MM.1S (cell line): ENCODE results near the gene MOG.
A peak's percentile ranks its signal among the peaks of the same experiment; 100 is the strongest.

ENCODE experiments used
- DNase-seq: peaks from one replicate; pipeline ENCODE4 v3.0.0-alpha.2; 2015
- H2AFZ ChIP-seq: fragments of 300-600 bp; sonication (generic); 2 replicates; pipeline ENCODE4 v1.6.0; 2016; ENCODE audit warnings: antibody characterized with exemption, low read length
- H3F3A ChIP-seq: fragments of 300-600 bp; sonication (generic); 2 replicates; pipeline ENCODE4 v1.6.1; 2016; ENCODE audit warnings: mild to moderate bottlenecking, antibody characterized with exemption, low read length, moderate library complexity, mixed read lengths; ENCODE audit not compliant: insufficient read depth
- H3K27ac ChIP-seq: fragments of 300-600 bp; sonication (generic); 2 replicates; pipeline ENCODE4 v1.5.1; 2016; ENCODE audit warnings: mild to moderate bottlenecking, low read length
- H3K27me3 ChIP-seq: fragments of 300-600 bp; sonication (generic); replicated peaks from 2 replicates; pipeline ENCODE4 v1.6.0; 2016; ENCODE audit warnings: low read length; ENCODE audit not compliant: insufficient read depth
- H3K36me3 ChIP-seq: fragments of 300-600 bp; sonication (generic); replicated peaks from 2 replicates; pipeline ENCODE4 v1.6.1; 2016; ENCODE audit warnings: mild to moderate bottlenecking, low read length, mixed read lengths; ENCODE audit not compliant: insufficient read depth
- H3K4me1 ChIP-seq: fragments of 300-600 bp; sonication (generic); 2 replicates; pipeline ENCODE4 v1.6.1; 2016; ENCODE audit warnings: low read length, mixed read lengths
- H3K4me2 ChIP-seq: fragments of 300-600 bp; sonication (generic); 2 replicates; pipeline ENCODE4 v1.6.0; 2016; ENCODE audit warnings: low read depth, low read length
- H3K4me3 ChIP-seq: fragments of 300-600 bp; sonication (generic); 2 replicates; pipeline ENCODE4 v1.5.1; 2016; ENCODE audit warnings: low read length, mixed read lengths
- H3K79me2 ChIP-seq: fragments of 300-600 bp; sonication (generic); 2 replicates; pipeline ENCODE4 v1.6.1; 2016; ENCODE audit warnings: mixed run types, low read length, mixed read lengths
- H3K9ac ChIP-seq: fragments of 300-600 bp; sonication (generic); 2 replicates; pipeline ENCODE4 v1.6.1; 2016; ENCODE audit warnings: low read length, mixed read lengths
- H3K9me2 ChIP-seq: fragments of 300-600 bp; sonication (generic); replicated peaks from 2 replicates; pipeline ENCODE4 v1.6.1; 2016; ENCODE audit warnings: mild to moderate bottlenecking, low read length, mixed read lengths; ENCODE audit not compliant: insufficient read depth
- H3K9me3 ChIP-seq: fragments of 300-600 bp; sonication (generic); replicated peaks from 2 replicates; pipeline ENCODE4 v1.6.1; 2016; ENCODE audit warnings: mild to moderate bottlenecking, low read length, mixed read lengths; ENCODE audit not compliant: insufficient read depth
- H4K20me1 ChIP-seq: fragments of 300-600 bp; sonication (generic); 2 replicates; pipeline ENCODE4 v1.6.1; 2016; ENCODE audit warnings: mild to moderate bottlenecking, low read length, moderate library complexity, mixed read lengths; ENCODE audit not compliant: insufficient read depth
- EZH2 ChIP-seq: fragments of 300-600 bp; sonication (generic); optimal IDR thresholded peaks from 2 replicates; pipeline ENCODE3; 2017; ENCODE audit warnings: low read depth, mild to moderate bottlenecking, antibody characterized with exemption, low read length, mixed read lengths
- EZH2phosphoT487 ChIP-seq: fragments of 300-600 bp; sonication (generic); IDR thresholded peaks from 2 replicates; pipeline ENCODE4 v1.6.1; 2018; ENCODE audit warnings: antibody characterized with exemption, low read length
- TF ChIP-seq, protein P1 (sequence below): fragments of 300-600 bp; sonication (generic); IDR thresholded peaks from 2 replicates; pipeline ENCODE4 v1.5.1; 2016; ENCODE audit warnings: antibody characterized with exemption, low read length, mixed read lengths

MOG gene

DNA sequence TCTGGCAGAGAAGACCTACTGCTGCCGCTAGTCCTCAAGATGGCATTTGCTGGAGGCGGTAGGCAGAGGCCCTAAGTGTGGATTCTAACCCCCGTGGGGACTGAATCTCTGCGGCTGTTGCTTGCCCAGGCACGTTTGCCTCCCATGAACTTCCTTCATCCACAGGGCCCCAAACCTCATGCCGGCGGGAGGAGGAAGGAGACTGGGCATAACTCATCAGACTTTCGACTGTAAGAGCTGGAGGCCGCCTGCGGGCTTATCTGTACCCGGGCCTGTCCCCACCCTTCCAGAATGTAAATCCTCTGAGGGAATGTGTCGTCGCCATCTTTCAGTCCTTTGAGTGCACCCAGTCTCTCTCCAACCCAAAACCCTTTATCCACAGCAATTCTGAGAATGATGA lies 23.1 kb downstream of the MOG start:
- Histone ChIP-seq H3K9me2 (no peaks in the 10 kb centered on the region), H2AFZ (no peak overlapping the region), H3K4me3 (no peak overlapping the region), H3K9ac (no peak overlapping the region), H3K79me2 (no peaks in the 10 kb centered on the region), H3F3A (no peaks in the 10 kb centered on the region), H3K27ac (no peak overlapping the region), H3K36me3 (no peaks in the 10 kb centered on the region), H3K4me1 (peaks cover 16% of the 10 kb centered on the region), H3K9me3 (no peaks in the 10 kb centered on the region), H3K27me3 (no peaks in the 10 kb centered on the region), H3K4me2 (no peak overlapping the region), H4K20me1 (no peaks in the 10 kb centered on the region)
- DNase-seq, result no peak
- TF ChIP-seq, protein P1, sequence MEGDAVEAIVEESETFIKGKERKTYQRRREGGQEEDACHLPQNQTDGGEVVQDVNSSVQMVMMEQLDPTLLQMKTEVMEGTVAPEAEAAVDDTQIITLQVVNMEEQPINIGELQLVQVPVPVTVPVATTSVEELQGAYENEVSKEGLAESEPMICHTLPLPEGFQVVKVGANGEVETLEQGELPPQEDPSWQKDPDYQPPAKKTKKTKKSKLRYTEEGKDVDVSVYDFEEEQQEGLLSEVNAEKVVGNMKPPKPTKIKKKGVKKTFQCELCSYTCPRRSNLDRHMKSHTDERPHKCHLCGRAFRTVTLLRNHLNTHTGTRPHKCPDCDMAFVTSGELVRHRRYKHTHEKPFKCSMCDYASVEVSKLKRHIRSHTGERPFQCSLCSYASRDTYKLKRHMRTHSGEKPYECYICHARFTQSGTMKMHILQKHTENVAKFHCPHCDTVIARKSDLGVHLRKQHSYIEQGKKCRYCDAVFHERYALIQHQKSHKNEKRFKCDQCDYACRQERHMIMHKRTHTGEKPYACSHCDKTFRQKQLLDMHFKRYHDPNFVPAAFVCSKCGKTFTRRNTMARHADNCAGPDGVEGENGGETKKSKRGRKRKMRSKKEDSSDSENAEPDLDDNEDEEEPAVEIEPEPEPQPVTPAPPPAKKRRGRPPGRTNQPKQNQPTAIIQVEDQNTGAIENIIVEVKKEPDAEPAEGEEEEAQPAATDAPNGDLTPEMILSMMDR, result no peak
- no peak for TF ChIP-seq EZH2
- TF ChIP-seq EZH2phosphoT487, result no peak

DNA sequence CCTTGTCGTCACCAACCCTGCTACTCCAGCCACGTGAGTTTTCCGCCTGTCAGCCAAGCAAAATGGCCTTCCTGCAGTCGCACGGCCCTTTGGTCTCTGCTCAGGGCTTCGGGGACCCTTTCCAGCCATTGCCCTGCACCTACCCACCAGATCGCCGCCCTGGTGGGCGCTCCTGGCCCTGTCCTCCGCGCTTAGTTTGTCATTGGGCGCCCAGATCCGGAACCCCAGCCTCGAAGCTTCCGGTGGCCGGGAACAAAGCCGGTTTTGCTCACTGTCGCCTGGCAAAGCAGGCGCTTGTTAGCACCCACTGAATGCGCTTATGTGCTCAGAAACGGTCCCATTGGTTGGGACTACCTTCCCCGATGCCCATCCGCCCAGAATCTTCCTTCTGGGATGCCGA lies 23.5 kb downstream of the MOG start:
- no peak overlapping the region; the same call in 1 of the 2 replicates for H2AFZ ChIP-seq
- TF ChIP-seq EZH2phosphoT487, result no peak
- TF ChIP-seq, protein P1, result no peak
- no peak for TF ChIP-seq EZH2
- H4K20me1 ChIP-seq, result no peaks in the 10 kb centered on the region
- H3F3A ChIP-seq, result no peaks in the 10 kb centered on the region
- H3K4me1 ChIP-seq, result peaks cover 16% of the 10 kb centered on the region
- H3K9me3 ChIP-seq, result no peaks in the 10 kb centered on the region
- no peaks in the 10 kb centered on the region for H3K9me2 ChIP-seq
- no peak for DNase-seq
- H3K9ac ChIP-seq, result no peak overlapping the region
- H3K79me2 ChIP-seq, result no peaks in the 10 kb centered on the region
- H3K4me2 ChIP-seq, result peak overlapping the region; percentile 38; the same call in 1 of the 2 replicates
- no peak overlapping the region for H3K4me3 ChIP-seq
- no peaks in the 10 kb centered on the region for H3K27me3 ChIP-seq
- H3K27ac ChIP-seq, result no peak overlapping the region
- H3K36me3 ChIP-seq, result no peaks in the 10 kb centered on the region

DNA sequence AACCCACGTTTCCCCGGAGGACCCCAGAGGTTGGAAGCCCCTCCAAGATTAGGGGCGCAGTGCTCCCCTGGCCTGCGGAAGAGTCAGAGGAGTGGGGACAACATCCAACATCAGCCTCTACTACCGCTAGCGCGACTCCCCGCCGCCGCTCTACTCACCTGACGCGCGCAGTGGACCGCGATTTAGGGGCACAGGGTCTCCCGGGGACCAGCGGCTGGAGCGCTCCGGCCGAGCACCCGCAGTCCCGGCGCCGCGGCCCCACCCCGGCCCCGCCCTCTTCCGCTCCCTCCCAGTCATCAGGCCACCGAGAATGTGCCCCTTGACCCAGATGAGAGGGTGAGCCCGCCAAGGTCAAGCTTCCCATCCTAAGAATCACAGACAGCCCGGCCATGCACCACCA lies 24.0 kb downstream of the MOG start, which contains the start of gene ZFP57:
Gene ZFP57, minus strand, starts transcription at position 249 of the 400 bp plus-strand sequence. CDS start 4,149 bp downstream, outside the sequence.
- no peak within 1 kb of the TSS for H3K9ac ChIP-seq
- no peaks in the 10 kb centered on the region for H4K20me1 ChIP-seq
- no peaks in the 10 kb centered on the region for H3K79me2 ChIP-seq
- peak within 1 kb of the TSS; percentile 31; the same call in 1 of the 2 replicates for H3K4me3 ChIP-seq
- peak within 1 kb of the TSS; percentile 12; the same call in 1 of the 2 replicates for H2AFZ ChIP-seq
- H3K4me2 ChIP-seq, result peak within 1 kb of the TSS; percentile 38; the same call in 1 of the 2 replicates
- H3K27ac ChIP-seq, result no peak within 1 kb of the TSS
- H3K27me3 ChIP-seq, result no peaks in the 10 kb centered on the region
- TF ChIP-seq EZH2phosphoT487, result no peak
- H3K36me3 ChIP-seq, result no peaks in the 10 kb centered on the region
- peaks cover 16% of the 10 kb centered on the region for H3K4me1 ChIP-seq
- H3K9me3 ChIP-seq, result no peaks in the 10 kb centered on the region
- no peaks in the 10 kb centered on the region for H3K9me2 ChIP-seq
- DNase-seq, result no peak
- no peaks in the 10 kb centered on the region for H3F3A ChIP-seq

DNA sequence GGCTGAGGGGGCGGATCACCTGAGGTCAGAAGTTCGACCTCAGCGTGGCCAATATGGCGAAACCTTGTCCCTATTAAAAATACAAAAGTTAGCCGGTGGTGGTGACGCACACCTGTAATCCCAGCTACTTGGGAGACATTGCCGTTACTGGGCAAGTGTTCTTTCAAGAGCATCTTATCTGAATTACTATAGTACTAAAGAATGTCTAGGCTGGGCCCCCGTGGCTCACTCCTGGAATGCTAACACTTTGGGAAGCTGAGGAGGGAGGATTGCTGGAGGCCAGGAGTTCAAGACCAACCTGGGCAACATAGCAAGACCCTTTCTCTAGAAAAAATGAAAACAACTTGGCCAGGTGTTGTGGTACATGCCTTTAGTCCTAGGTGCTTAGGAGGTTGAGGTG lies 24.9 kb downstream of the MOG start:
- no peak overlapping the region for H2AFZ ChIP-seq
- H3F3A ChIP-seq, result no peaks in the 10 kb centered on the region
- TF ChIP-seq EZH2, result no peak
- TF ChIP-seq, protein P1, result no peak
- TF ChIP-seq EZH2phosphoT487, result no peak
- peaks cover 12% of the 10 kb centered on the region for H3K4me1 ChIP-seq
- H3K9me3 ChIP-seq, result no peaks in the 10 kb centered on the region
- no peaks in the 10 kb centered on the region for H4K20me1 ChIP-seq
- no peak overlapping the region for H3K4me3 ChIP-seq
- no peaks in the 10 kb centered on the region for H3K9me2 ChIP-seq
- DNase-seq, result no peak
- H3K79me2 ChIP-seq, result no peaks in the 10 kb centered on the region
- no peak overlapping the region for H3K9ac ChIP-seq
- H3K27ac ChIP-seq, result no peak overlapping the region
- H3K27me3 ChIP-seq, result no peaks in the 10 kb centered on the region
- H3K4me2 ChIP-seq, result no peak overlapping the region
- H3K36me3 ChIP-seq, result no peaks in the 10 kb centered on the region
